OCI-LY3 (cell line): ENCODE results near the gene GKAP1.

Experiments
- CTCF ChIP-seq: fragments of 200-600, 300-600 bp; sonication (generic); IDR thresholded peaks from 2 replicates; pipeline ENCODE4 v1.5.1; 2014; ENCODE audit warnings: antibody characterized with exemption, low read length, low read depth
- EZH2phosphoT487 ChIP-seq: fragments of 200-600 bp; shearing (Covaris generic); IDR thresholded peaks from 2 replicates; pipeline ENCODE4 v1.6.1; 2018; ENCODE audit warnings: antibody characterized with exemption, mixed run types, low read depth

GRCh38 chr9:83775932-83776331 is 41.6 kb downstream of the GKAP1 start:
- no peak for TF ChIP-seq CTCF
- TF ChIP-seq EZH2phosphoT487: no peak
